B cell (primary cell): ENCODE data around the gene IL1RL2.

Experiments used
- EZH2 ChIP-seq: IDR thresholded peaks from 2 replicates; pipeline ENCODE4 v1.6.1; 2012; ENCODE audit warnings: borderline replicate concordance, low read depth, mild to moderate bottlenecking, moderate library complexity, low read length; ENCODE audit not compliant: insufficient read depth, poor library complexity, severe bottlenecking
- TF ChIP-seq, protein P1 (sequence below): fragments of 200-600 bp; IDR thresholded peaks from one replicate; pipeline ENCODE4 v1.8.0; 2022; ENCODE audit warnings: antibody characterized with exemption, mild to moderate bottlenecking

DNA sequence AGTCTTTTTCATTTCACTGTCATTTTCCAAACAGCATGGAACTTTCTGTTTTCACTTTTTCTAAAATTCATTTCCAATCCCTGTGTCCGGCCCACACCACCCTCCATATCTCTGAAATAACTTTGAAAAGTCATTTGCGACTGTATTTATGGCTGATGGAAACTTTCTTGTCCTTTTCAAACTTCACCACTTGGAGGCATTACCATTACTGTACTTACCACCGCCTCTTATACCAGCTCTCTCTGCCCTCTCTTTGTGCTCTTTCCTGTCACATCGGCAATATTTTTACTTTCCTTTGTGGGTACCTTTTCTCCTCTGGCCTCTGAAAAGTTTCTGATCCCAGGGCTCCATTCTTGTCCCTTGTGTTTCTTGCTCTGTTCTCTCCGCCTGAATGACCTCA is 85.0 kb downstream of the IL1RL2 start:
- TF ChIP-seq EZH2 = no peak
- TF ChIP-seq, protein P1, sequence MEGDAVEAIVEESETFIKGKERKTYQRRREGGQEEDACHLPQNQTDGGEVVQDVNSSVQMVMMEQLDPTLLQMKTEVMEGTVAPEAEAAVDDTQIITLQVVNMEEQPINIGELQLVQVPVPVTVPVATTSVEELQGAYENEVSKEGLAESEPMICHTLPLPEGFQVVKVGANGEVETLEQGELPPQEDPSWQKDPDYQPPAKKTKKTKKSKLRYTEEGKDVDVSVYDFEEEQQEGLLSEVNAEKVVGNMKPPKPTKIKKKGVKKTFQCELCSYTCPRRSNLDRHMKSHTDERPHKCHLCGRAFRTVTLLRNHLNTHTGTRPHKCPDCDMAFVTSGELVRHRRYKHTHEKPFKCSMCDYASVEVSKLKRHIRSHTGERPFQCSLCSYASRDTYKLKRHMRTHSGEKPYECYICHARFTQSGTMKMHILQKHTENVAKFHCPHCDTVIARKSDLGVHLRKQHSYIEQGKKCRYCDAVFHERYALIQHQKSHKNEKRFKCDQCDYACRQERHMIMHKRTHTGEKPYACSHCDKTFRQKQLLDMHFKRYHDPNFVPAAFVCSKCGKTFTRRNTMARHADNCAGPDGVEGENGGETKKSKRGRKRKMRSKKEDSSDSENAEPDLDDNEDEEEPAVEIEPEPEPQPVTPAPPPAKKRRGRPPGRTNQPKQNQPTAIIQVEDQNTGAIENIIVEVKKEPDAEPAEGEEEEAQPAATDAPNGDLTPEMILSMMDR = no peak
